Aorta (tissue), 5 donors: ENCODE data around the gene DDIAS. TPM values are rescaled to one million over a fixed set of nuclear protein-coding genes. Genes with fewer than 3 reads are reported as not detected.
A peak's percentile ranks its signal among the peaks of the same experiment; 100 is the strongest.

Source experiments
- ATAC-seq: fragments of 200-7000 bp; cut with Tn5 transposase; one replicate; pipeline ENCODE4 v1.9.1; 2022; ENCODE audit warnings: moderate library complexity; ENCODE audit not compliant: low FRiP score
- DNase-seq, 2 donors: peaks; one replicate each; pipeline ENCODE4 v3.0.0-alpha.2; 2020
- H3K27ac ChIP-seq, 2 donors: one replicate each; pipeline ENCODE4 v1.5.1; 2013; ENCODE audit warnings: low read length in 2 of 2, mild to moderate bottlenecking in 2 of 2, moderate library complexity in 2 of 2, control low read depth in 1 of 2, inconsistent platforms in 1 of 2, low read depth in 1 of 2
- H3K27me3 ChIP-seq, 2 donors: one replicate each; pipeline ENCODE4 v1.6.1; 2013; ENCODE audit warnings: control low read depth in 1 of 2, low read length in 1 of 2, mild to moderate bottlenecking in 1 of 2, moderate library complexity in 1 of 2; ENCODE audit not compliant: insufficient read depth in 2 of 2, control insufficient read depth in 1 of 2
- H3K36me3 ChIP-seq, 2 donors: one replicate each; pipeline ENCODE4 v1.6.1; 2013; ENCODE audit warnings: control low read depth in 1 of 2, low read length in 1 of 2, mild to moderate bottlenecking in 1 of 2; ENCODE audit not compliant: insufficient read depth in 2 of 2, control insufficient read depth in 1 of 2
- H3K4me1 ChIP-seq, 2 donors: one replicate each; pipeline ENCODE4 v1.6.1; 2013; ENCODE audit warnings: low read length in 2 of 2, control low read depth in 1 of 2, mild to moderate bottlenecking in 1 of 2, moderate library complexity in 1 of 2; ENCODE audit not compliant: insufficient read depth in 2 of 2, control insufficient read depth in 1 of 2
- H3K4me3 ChIP-seq, 2 donors: one replicate each; pipeline ENCODE4 v1.5.1; 2013; ENCODE audit warnings: low read length in 2 of 2, control low read depth in 1 of 2, mild to moderate bottlenecking in 1 of 2
- H3K9me3 ChIP-seq: one replicate; pipeline ENCODE4 v1.6.1; 2013; ENCODE audit warnings: mild to moderate bottlenecking, low read length; ENCODE audit not compliant: control insufficient read depth
- WGBS, 2 donors: extraction: QIAGEN DNeasy Blood & Tissue Kit; methylation state at CpG; one replicate each; pipeline ENCODE4 v1.1.7; 2013; 5-methylcytosine and 5-hydroxymethylcytosine counted together
- intact Hi-C, 2 donors: fragments of 100-400 bp; cut with DNase I; formaldehyde crosslinking; loops; one replicate each; pipeline versions ENCODE4 v1.14.2 to v1.15.0; 2022
- polyA plus RNA-seq, 2 donors: library from polyadenylated mRNA; stranded (reverse); fragments of 200-250 nt; gene quantifications; one replicate each; pipeline ENCODE4 v1.2.3, GENCODE V29; 2013
- total RNA-seq, 2 donors: library from RNA; stranded (reverse); fragmentation: NEBNext Ultra II Directional; extraction: Animal tissue kit (Norgen Biotek cat#: 25700); gene quantifications; one replicate each; pipeline ENCODE4 v1.2.1, GENCODE V29; 2021
- donor health status: healthy with polysubstance abuse.
- donor health status: Bipolar disorder and iron deficiency.
- donor health status: DM: no; HTN: no; CAD: no.
- donor health status: DM: no; HTN: no; CAD: no.
- donor health status: DM: yes; HTN: yes; CAD: no.

DDIAS gene
- total and polyA plus RNA-seq, 4 donors: 0.18 to 4.1 (median 1.8) TPM

DNA sequence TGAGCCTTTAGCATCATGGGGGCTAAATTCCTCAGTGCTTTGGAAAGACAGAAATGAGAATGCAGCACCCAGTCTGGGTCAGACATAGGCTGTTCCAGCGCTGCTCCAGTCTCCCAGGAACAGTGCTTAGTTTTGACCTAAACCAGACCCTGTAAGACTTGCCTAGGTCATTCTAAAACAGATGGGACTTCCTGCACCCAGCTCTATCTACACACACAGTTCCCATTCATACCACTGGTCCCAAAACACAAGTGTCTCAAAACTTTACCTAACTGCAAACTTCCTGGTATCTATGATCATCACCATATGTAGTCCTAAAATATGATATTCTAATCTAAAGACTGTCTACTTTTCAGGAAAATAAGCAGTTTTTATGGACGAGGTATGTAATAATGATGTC lies 39.2 kb upstream of the DDIAS start:
- H3K4me3 ChIP-seq: no peak overlapping the region
- ATAC-seq (no peak), DNase-seq (no peak)
- intact Hi-C loops: loop anchor here in 1 of 2 donors (10.0 kb wide), 1 partner anchor 952 kb away; no protein-coding TSS in a partner anchor
- H3K4me1 ChIP-seq: no peaks in the 10 kb centered on the region
- H3K27me3 ChIP-seq: no peaks in the 10 kb centered on the region
- H3K27ac ChIP-seq: no peak overlapping the region
- H3K36me3 ChIP-seq: no peaks in the 10 kb centered on the region
- no peaks in the 10 kb centered on the region for H3K9me3 ChIP-seq
- 74 to 99% methylated on average over 2 of the region's 2 CpGs for WGBS, 2 donors

DNA sequence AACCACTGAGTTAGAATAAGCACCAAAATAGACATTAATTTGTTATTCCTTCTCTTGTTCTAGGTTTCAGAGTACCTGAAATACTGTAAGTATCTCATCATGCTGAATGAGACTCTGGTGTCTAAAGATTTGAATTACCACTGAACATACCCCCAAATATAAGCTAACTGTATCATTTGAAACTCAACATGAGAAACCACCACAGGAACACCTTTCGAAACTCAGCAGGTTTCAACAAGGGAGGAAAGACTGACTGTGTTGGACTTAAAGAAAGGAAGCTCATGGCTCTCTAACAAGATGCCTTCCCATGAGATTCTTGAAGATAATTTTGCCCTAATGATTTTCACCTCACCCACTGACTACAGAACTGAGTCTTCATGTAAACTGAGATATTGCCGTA lies 38.3 kb upstream of the DDIAS start:
- no peaks in the 10 kb centered on the region for H3K36me3 ChIP-seq
- H3K9me3 ChIP-seq: no peaks in the 10 kb centered on the region
- WGBS, 2 donors: 90 to 92% methylated on average over 2 of the region's 2 CpGs
- ATAC-seq: no peak
- H3K4me1 ChIP-seq: peaks cover 0 to 1% of the 10 kb centered on the region in 2 donors
- DNase-seq: no peak
- H3K27ac ChIP-seq: no peak overlapping the region
- no peaks in the 10 kb centered on the region for H3K27me3 ChIP-seq
- intact Hi-C loops: loop anchor here in 1 of 2 donors (10.0 kb wide), 1 partner anchor 952 kb away; no protein-coding TSS in a partner anchor
- no peak overlapping the region for H3K4me3 ChIP-seq

DNA sequence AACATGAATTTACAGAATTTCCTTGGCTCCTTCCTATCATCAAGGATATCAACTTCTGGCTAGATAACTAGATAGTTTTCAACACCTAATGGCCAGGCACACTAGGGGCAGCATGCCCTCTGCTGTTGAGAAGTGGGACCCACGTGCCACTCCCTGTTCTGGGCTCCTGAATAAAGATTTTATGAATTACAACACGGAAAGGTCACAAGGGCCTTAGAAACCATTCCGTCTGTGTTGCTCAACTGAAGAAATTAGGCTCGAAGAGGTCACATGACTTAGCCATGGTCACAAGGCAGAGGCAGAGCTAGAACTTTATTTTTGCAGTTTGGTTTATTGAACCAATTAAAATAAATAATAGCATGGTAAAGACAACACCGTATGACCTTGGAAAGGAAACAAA lies 37.3 kb upstream of the DDIAS start:
- Histone ChIP-seq H3K4me3 (no peak overlapping the region), H3K27ac (no peak overlapping the region), H3K36me3 (no peaks in the 10 kb centered on the region), H3K4me1 (peaks cover 0 to 1% of the 10 kb centered on the region in 2 donors), H3K27me3 (no peaks in the 10 kb centered on the region), H3K9me3 (no peaks in the 10 kb centered on the region)
- ATAC-seq: peak; percentile 71
- intact Hi-C loops: loop anchor here (2.0 to 10.0 kb wide), 3 partner anchors 145 to 951 kb away; no protein-coding TSS in a partner anchor
- 22 to 28% methylated on average over 5 of the region's 5 CpGs for WGBS, 2 donors
- peak; percentile 69 to 76 for DNase-seq

DNA sequence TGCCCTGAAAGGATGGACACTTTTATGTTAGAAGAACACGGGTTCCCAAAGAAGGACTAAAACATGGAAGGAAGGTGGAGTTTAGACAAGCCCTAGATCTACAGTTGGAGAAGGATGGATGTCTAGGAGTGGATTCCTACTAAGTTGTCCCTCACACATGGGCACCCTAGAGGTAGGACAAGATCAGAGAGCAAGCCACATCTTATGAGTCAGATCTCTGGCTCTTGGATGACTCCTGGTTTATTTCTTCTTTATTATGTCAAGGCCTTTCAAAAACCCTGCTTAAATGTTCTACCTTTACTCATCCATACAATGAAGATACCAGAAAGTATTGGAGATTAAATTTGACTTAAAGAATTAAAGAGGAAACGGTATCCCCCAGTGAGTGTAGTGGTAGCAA lies 35.7 kb upstream of the DDIAS start:
- intact Hi-C loops: loop anchor here (2.0 to 10.0 kb wide), 3 partner anchors 147 to 949 kb away; no protein-coding TSS in a partner anchor
- 90 to 92% methylated on average over 2 of the region's 2 CpGs for WGBS, 2 donors
- Histone ChIP-seq H3K27me3 (no peaks in the 10 kb centered on the region), H3K9me3 (no peaks in the 10 kb centered on the region), H3K4me3 (no peak overlapping the region), H3K27ac (no peak overlapping the region), H3K4me1 (peaks cover 0 to 1% of the 10 kb centered on the region in 2 donors), H3K36me3 (no peaks in the 10 kb centered on the region)
- ATAC-seq: no peak
- DNase-seq: no peak

DNA sequence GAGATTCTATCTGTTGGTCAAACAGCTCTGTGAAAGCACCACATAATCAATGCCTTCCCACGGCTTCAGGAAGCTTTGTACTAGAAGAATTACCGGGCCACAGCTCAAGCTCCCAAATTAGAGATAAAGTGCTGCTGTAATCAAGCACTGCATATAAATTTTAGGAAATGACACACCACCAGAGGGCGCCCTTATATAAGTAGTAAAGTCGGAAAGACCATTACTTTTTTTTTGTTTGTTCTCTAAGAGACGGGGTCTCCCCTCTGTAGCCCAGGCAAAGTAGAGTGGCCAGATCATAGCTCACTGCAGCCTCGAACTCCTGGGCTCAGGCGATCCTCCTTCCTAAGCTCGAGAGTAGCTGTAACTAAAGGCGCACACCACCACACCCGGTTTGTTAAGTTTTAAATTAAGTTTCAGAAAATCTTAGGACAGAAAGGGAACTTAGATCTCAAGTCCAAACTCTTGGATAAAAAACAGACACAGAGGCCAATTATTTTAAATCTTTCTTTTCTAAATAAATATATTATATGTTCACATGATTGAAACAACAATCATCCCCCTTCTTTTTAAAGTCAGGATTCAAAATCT lies 33.9 kb upstream of the DDIAS start:
- no peak overlapping the region for H3K27ac ChIP-seq

DNA sequence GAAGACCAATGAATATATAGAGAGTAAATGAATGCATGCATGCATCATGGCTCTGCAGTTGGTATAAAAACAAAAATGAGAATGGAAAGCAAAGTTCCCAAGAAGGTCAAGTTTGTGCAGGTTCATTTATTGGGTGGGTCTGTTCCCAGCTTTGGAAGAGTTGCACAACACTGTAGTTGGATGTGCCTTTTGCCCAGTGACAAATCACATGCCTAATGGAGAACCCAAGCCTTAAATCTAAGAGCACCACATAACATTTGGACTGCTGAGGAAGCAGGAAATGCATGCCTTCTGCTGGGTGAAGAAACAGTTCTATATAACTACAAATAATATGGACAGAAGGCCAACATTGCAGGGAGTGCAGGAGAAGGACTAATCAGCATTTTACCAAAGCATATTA lies 31.9 kb upstream of the DDIAS start:
- Histone ChIP-seq H3K4me1 (peaks cover 0 to 4% of the 10 kb centered on the region in 2 donors), H3K4me3 (no peak overlapping the region), H3K9me3 (no peaks in the 10 kb centered on the region), H3K36me3 (no peaks in the 10 kb centered on the region), H3K27me3 (no peaks in the 10 kb centered on the region), H3K27ac (no peak overlapping the region)
- peak; percentile 67 for ATAC-seq
- intact Hi-C loops: loop anchor here in 1 of 2 donors (10.0 kb wide), 1 partner anchor 945 kb away; no protein-coding TSS in a partner anchor
- DNase-seq: no peak

More for the DNA sequence above, 33.9 kb upstream of the DDIAS start:
- H3K4me3 ChIP-seq: peak overlapping the region in 1 of 2 donors; percentile 41
- intact Hi-C loops: loop anchor here in 1 of 2 donors (10.0 kb wide), 1 partner anchor 947 kb away; no protein-coding TSS in a partner anchor
- 14 to 16% methylated on average over 10 of the region's 10 CpGs for WGBS, 2 donors
- H3K9me3 ChIP-seq: no peaks in the 10 kb centered on the region
- no peaks in the 10 kb centered on the region for H3K27me3 ChIP-seq
- H3K4me1 ChIP-seq: peaks cover 0 to 4% of the 10 kb centered on the region in 2 donors
- DNase-seq (peak; percentile 68 to 72), ATAC-seq (peak; percentile 82)
- H3K36me3 ChIP-seq: no peaks in the 10 kb centered on the region

DNA sequence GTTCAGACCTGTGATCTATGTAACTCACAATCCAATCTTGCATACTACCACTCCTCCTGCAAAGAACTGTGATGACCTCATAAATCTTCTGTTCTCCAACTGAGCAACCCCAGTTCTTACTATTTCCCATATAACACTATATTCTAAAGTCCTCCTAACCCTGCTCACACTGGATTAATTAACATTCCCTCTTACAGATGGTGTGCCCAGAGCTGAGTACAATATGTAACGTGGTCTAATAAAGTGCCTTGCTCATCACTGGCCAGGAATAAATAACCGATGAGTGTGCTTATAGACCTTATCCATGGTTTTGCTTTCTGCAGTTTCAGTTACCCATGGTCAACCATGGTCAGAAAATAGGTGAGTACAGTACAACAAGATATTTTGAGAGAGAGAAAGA lies 29.9 kb upstream of the DDIAS start:
- WGBS, 2 donors: 93 to 97% methylated on average over 2 of the region's 2 CpGs
- Histone ChIP-seq H3K27ac (no peak overlapping the region), H3K27me3 (no peaks in the 10 kb centered on the region), H3K4me3 (no peak overlapping the region), H3K36me3 (no peaks in the 10 kb centered on the region), H3K9me3 (no peaks in the 10 kb centered on the region), H3K4me1 (peaks cover 0 to 4% of the 10 kb centered on the region in 2 donors)
- intact Hi-C loops: no loop called here
- ATAC-seq (no peak), DNase-seq (no peak)

DNA sequence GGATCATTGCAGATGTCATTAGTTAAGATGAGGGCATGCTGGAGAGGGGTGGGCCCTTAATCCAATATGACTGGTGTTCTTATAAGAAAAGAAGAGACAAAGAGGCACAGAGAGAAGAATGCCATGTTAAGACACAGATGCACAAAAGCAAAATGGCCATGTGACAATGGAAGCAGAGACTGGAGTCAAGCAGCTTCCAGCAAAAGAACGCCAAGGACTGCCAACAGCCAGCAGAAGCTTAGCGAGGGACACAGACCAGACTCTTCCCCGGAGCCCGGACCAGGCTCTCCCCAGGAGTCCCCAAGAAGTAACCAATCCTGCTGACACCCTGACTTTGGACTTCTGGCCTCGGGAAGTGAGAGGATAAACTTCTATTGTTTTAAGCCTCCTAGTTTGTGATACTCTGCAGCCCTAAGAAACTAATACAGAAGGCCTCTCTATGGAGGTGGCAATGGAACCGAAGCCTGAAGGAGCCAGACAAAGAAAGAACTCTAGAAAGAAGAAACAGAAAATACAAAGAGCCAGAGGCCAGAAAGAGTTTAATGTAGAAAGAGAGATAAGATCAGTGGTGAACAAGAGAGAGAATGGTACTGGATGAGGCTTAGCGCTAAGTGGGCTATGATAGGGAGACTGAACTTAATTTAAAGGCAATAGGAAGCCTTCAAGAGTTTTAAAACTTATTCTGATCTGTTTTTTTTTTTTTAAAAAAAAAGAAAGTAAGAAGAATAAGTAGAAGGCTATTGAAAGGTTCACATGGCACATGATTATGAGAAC lies 29.0 kb upstream of the DDIAS start:
- whole genome bisulfite sequencing, 2 donors: 91 to 93% methylated on average over 7 of the region's 7 CpGs
- intact Hi-C loops: no loop called here

More for the DNA sequence above, 29.0 kb upstream of the DDIAS start:
- Histone ChIP-seq H3K4me1 (peaks cover 0 to 4% of the 10 kb centered on the region in 2 donors), H3K9me3 (no peaks in the 10 kb centered on the region), H3K4me3 (no peak overlapping the region), H3K36me3 (no peaks in the 10 kb centered on the region), H3K27me3 (no peaks in the 10 kb centered on the region), H3K27ac (no peak overlapping the region)
- ATAC-seq: no peak
- no peak for DNase-seq
